T-helper 22 cell (primary cell): ENCODE results near the gene EFHD1.
"Not testable (repeated sequence)": the region's sequence is repeated elsewhere in the genome, so short reads cannot be mapped to it uniquely, and the experiment has no call there.

ENCODE experiments used
- DNase-seq: peaks from one replicate; pipeline ENCODE4 v3.0.0-alpha.2; 2020; ENCODE audit warnings: low read depth

EFHD1 gene

GRCh38 chr2:232696609-232697058, 63.2 kb downstream of the EFHD1 start:
- no peak for DNase-seq

GRCh38 chr2:232697059-232697806, 63.8 kb downstream of the EFHD1 start, which contains the start of gene GIGYF2:
TSS of gene GIGYF2 (plus strand) at chr2:232697331. CDS start at chr2:232735198, 37,867 bp downstream.
- peak; percentile 84 for DNase-seq

- no peak for DNase-seq
These were observed 64.4 kb downstream of the EFHD1 start for GRCh38 chr2:232697807-232698110.

GRCh38 chr2:232698556-232699091, 65.2 kb downstream of the EFHD1 start:
- no peak for DNase-seq

GRCh38 chr2:232699110-232699509, 65.7 kb downstream of the EFHD1 start:
- no peak for DNase-seq

- no peak for DNase-seq
These were observed 66.8 kb downstream of the EFHD1 start for GRCh38 chr2:232700154-232700553.

GRCh38 chr2:232707076-232707475, 73.7 kb downstream of the EFHD1 start:
- DNase-seq, result no peak

GRCh38 chr2:232713505-232713904, 80.1 kb downstream of the EFHD1 start:
- DNase-seq, result no peak

- no peak for DNase-seq
These were observed 81.6 kb downstream of the EFHD1 start for GRCh38 chr2:232714969-232715368.

GRCh38 chr2:232720056-232720455, 86.7 kb downstream of the EFHD1 start:
- DNase-seq, result not testable (repeated sequence)

- DNase-seq, result no peak
These were observed 87.9 kb downstream of the EFHD1 start for GRCh38 chr2:232721261-232721660.

GRCh38 chr2:232721882-232722281, 88.5 kb downstream of the EFHD1 start:
- DNase-seq, result no peak

- no peak for DNase-seq
These were observed 89.6 kb downstream of the EFHD1 start for GRCh38 chr2:232723027-232723426.

GRCh38 chr2:232728785-232729184, 95.4 kb downstream of the EFHD1 start:
- no peak for DNase-seq

- DNase-seq, result no peak
These were observed 98.1 kb downstream of the EFHD1 start for GRCh38 chr2:232731470-232731869.
